Mesenchymal stem cell (in vitro differentiated cells and primary cell): ENCODE data around the gene ITGA11.

Experiments
- DNase-seq: peaks from one replicate; pipeline ENCODE4 v3.0.0-alpha.2; 2013
- H2AFZ ChIP-seq: one replicate; pipeline ENCODE4 v1.6.1; 2013; ENCODE audit warnings: low read depth, mild to moderate bottlenecking, control low read depth, inconsistent platforms, low read length, moderate library complexity
- H2AK5ac ChIP-seq: 2 replicates; pipeline ENCODE4 v1.6.1; 2013; ENCODE audit warnings: low read length, moderate library complexity, mild to moderate bottlenecking, inconsistent platforms; ENCODE audit not compliant: severe bottlenecking
- H2BK120ac ChIP-seq: one replicate; pipeline ENCODE4 v1.6.1; 2013; ENCODE audit warnings: low read depth, mild to moderate bottlenecking, inconsistent platforms, low read length, moderate library complexity
- H2BK12ac ChIP-seq, 2 experiments: one replicate each; pipeline ENCODE4 v1.6.1; 2013; ENCODE audit warnings: inconsistent platforms in 2 of 2, low read length in 2 of 2, mild to moderate bottlenecking in 2 of 2, moderate library complexity in 2 of 2, control low read depth in 1 of 2
- H2BK15ac ChIP-seq: one replicate; pipeline ENCODE4 v1.6.1; 2013; ENCODE audit warnings: mild to moderate bottlenecking, low read depth, inconsistent platforms; ENCODE audit not compliant: poor library complexity, severe bottlenecking
- H2BK5ac ChIP-seq: 2 replicates; pipeline ENCODE4 v1.6.1; 2013; ENCODE audit warnings: low read depth, mild to moderate bottlenecking, low read length, control low read depth, inconsistent platforms; ENCODE audit not compliant: poor library complexity, severe bottlenecking
- H3K14ac ChIP-seq, 2 experiments: one replicate each; pipeline ENCODE4 v1.6.1; 2013; ENCODE audit warnings: inconsistent platforms in 2 of 2, low read length in 2 of 2, control low read depth in 1 of 2, mild to moderate bottlenecking in 1 of 2, moderate library complexity in 1 of 2
- H3K18ac ChIP-seq, 2 experiments: one replicate each; pipeline ENCODE4 v1.6.1; 2013; ENCODE audit warnings: inconsistent platforms in 2 of 2, low read length in 2 of 2, control low read depth in 1 of 2, low read depth in 1 of 2, mild to moderate bottlenecking in 1 of 2
- H3K23ac ChIP-seq, 2 experiments: one replicate each; pipeline ENCODE4 v1.6.1; 2013; ENCODE audit warnings: inconsistent platforms in 2 of 2, low read length in 2 of 2, mild to moderate bottlenecking in 2 of 2, moderate library complexity in 2 of 2, control low read depth in 1 of 2
- H3K27ac ChIP-seq: 2 replicates; pipeline ENCODE4 v1.5.1; 2013; ENCODE audit warnings: mild to moderate bottlenecking, moderate library complexity, low read length, control low read depth, inconsistent platforms; ENCODE audit not compliant: poor library complexity, severe bottlenecking
- H3K27me3 ChIP-seq, 2 experiments: 2 replicates each; pipeline versions ENCODE4 v1.6.1 to v1.7.0; 2013; ENCODE audit warnings: low read length in 2 of 2, mild to moderate bottlenecking in 2 of 2, moderate library complexity in 2 of 2, control low read depth in 1 of 2, inconsistent platforms in 1 of 2; ENCODE audit not compliant: control insufficient read depth in 1 of 2, insufficient read depth in 1 of 2
- H3K36me3 ChIP-seq, 2 experiments: 2 replicates each; pipeline versions ENCODE4 v1.6.1 to v1.7.0; 2013; ENCODE audit warnings: low read length in 2 of 2, control low read depth in 1 of 2, inconsistent platforms in 1 of 2, low read depth in 1 of 2, mild to moderate bottlenecking in 1 of 2; ENCODE audit not compliant: insufficient read depth in 2 of 2, control insufficient read depth in 1 of 2
- H3K4ac ChIP-seq, 2 experiments: one replicate each; pipeline ENCODE4 v1.6.1; 2013; ENCODE audit warnings: inconsistent platforms in 2 of 2, low read length in 2 of 2, mild to moderate bottlenecking in 2 of 2, moderate library complexity in 2 of 2, control low read depth in 1 of 2, low read depth in 1 of 2
- H3K4me1 ChIP-seq: 2 replicates; pipeline ENCODE4 v1.6.1; 2013; ENCODE audit warnings: low read depth, low read length, control low read depth; ENCODE audit not compliant: control insufficient read depth, insufficient read depth
- H3K4me2 ChIP-seq: 2 replicates; pipeline ENCODE4 v1.6.1; 2013; ENCODE audit warnings: low read length, mild to moderate bottlenecking, inconsistent platforms; ENCODE audit not compliant: poor library complexity, severe bottlenecking
- H3K4me3 ChIP-seq, 2 experiments: 2 replicates each; pipeline versions ENCODE4 v1.5.1 to v1.7.0; 2013; ENCODE audit warnings: low read length in 2 of 2, mild to moderate bottlenecking in 2 of 2, control low read depth in 1 of 2, low read depth in 1 of 2; ENCODE audit not compliant: insufficient read depth in 1 of 2
- H3K79me1 ChIP-seq: replicated peaks from 2 replicates; pipeline ENCODE4 v1.6.1; 2013; ENCODE audit warnings: mild to moderate bottlenecking, control low read depth, low read length, inconsistent platforms; ENCODE audit not compliant: poor library complexity, severe bottlenecking
- H3K9ac ChIP-seq: 2 replicates; pipeline ENCODE4 v1.7.0; 2013; ENCODE audit warnings: mild to moderate bottlenecking, low read length, moderate library complexity
- H3K9me3 ChIP-seq: 2 replicates; pipeline ENCODE4 v1.7.0; 2013; ENCODE audit warnings: mild to moderate bottlenecking, low read length; ENCODE audit not compliant: control insufficient read depth
- H4K8ac ChIP-seq: one replicate; pipeline ENCODE4 v1.6.1; 2013; ENCODE audit warnings: inconsistent platforms, mild to moderate bottlenecking, low read length, moderate library complexity
- H4K91ac ChIP-seq: one replicate; pipeline ENCODE4 v1.6.1; 2013; ENCODE audit warnings: mild to moderate bottlenecking, low read length, inconsistent platforms
- WGBS: methylation state at CpG from one replicate; pipeline ENCODE4 v1.1.7; 2013; ENCODE audit warnings: mixed read lengths; 5-methylcytosine and 5-hydroxymethylcytosine counted together

Gene ITGA11

GRCh38 chr15:68318931-68319909 lies 112.7 kb downstream of the ITGA11 start:
- 98% methylated on average over 18 of the region's 18 CpGs for WGBS
- no peak overlapping the region for H3K4me2 ChIP-seq
- H3K4me1 ChIP-seq = peaks cover 27% of the 10 kb centered on the region
- H3K23ac ChIP-seq = no peak overlapping the region
- H3K79me1 ChIP-seq = peaks cover 4% of the 10 kb centered on the region
- no peak overlapping the region for H2BK120ac ChIP-seq
- no peak overlapping the region for H3K9ac ChIP-seq
- no peaks in the 10 kb centered on the region for H3K9me3 ChIP-seq
- H3K4me3 ChIP-seq = no peak overlapping the region
- H2AK5ac ChIP-seq = no peak overlapping the region
- no peak overlapping the region for H4K91ac ChIP-seq
- H3K4ac ChIP-seq = no peak overlapping the region
- H4K8ac ChIP-seq = no peak overlapping the region
- no peak overlapping the region for H2BK12ac ChIP-seq
- H2BK15ac ChIP-seq = no peak overlapping the region
- H2AFZ ChIP-seq = no peak overlapping the region
- peaks cover 0 to 18% of the 10 kb centered on the region in 2 experiments for H3K27me3 ChIP-seq
- no peak overlapping the region for H3K14ac ChIP-seq
- no peak overlapping the region for H2BK5ac ChIP-seq
- H3K36me3 ChIP-seq = peaks cover 0 to 89% of the 10 kb centered on the region in 2 experiments
- H3K18ac ChIP-seq = no peak overlapping the region
- DNase-seq = no peak
- no peak overlapping the region for H3K27ac ChIP-seq

DNA sequence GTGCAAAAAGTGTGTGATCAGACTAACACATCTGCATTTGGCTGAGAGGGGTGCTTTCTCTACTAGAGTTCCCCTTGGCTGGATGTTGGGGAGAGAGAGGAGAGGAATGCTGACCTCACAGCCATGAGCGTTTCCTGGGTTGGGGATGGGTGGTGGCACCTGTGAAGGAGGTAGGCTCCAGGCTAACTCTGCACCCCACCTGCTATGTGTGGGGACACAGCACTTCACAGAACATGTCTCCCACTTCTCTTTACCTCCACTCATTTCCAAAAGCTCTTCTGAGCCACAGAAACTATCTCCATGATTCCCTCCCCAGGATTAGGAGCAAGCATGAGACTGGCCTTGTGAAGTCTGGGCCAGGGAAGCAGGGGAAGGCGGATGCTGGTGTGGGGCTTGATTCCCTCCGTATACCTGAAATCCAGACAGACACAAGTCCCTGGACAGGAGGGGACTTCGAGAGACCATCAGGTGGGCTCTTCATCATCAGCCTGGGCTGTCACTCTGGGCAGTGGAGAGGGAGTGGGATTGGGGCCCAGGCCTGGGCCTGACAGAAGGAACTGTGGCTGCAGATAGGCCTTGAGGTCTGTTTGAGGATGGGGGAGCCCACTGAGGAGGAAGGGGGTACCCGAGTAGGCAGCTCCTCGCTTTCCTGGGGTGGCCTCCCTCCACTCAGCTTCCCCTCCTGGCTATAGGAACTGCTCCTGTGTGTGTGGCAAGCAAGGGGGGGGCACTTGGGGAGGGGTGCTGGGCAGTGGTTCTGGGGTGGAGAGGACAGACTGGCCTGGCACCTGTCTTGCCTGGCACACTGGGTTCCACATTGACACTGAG lies 113.7 kb downstream of the ITGA11 start:
- no peak overlapping the region for H3K14ac ChIP-seq
- H3K4me1 ChIP-seq = peaks cover 34% of the 10 kb centered on the region
- H2BK120ac ChIP-seq = no peak overlapping the region
- no peak overlapping the region for H3K18ac ChIP-seq
- no peak overlapping the region for H2BK5ac ChIP-seq
- 94% methylated on average over 3 of the region's 6 CpGs for WGBS
- no peak overlapping the region for H3K4me3 ChIP-seq
- H3K4ac ChIP-seq = no peak overlapping the region
- DNase-seq = no peak
- no peak overlapping the region for H4K8ac ChIP-seq
- H3K9me3 ChIP-seq = no peaks in the 10 kb centered on the region
- no peak overlapping the region for H2BK15ac ChIP-seq
- no peak overlapping the region for H3K9ac ChIP-seq
- peaks cover 0 to 16% of the 10 kb centered on the region in 2 experiments for H3K27me3 ChIP-seq
- no peak overlapping the region for H2BK12ac ChIP-seq
- H3K27ac ChIP-seq = no peak overlapping the region
- no peak overlapping the region for H2AK5ac ChIP-seq
- H3K79me1 ChIP-seq = peaks cover 7% of the 10 kb centered on the region
- peaks cover 0 to 90% of the 10 kb centered on the region in 2 experiments for H3K36me3 ChIP-seq
- no peak overlapping the region for H3K4me2 ChIP-seq
- H3K23ac ChIP-seq = no peak overlapping the region
- no peak overlapping the region for H2AFZ ChIP-seq
- H4K91ac ChIP-seq = no peak overlapping the region

DNA sequence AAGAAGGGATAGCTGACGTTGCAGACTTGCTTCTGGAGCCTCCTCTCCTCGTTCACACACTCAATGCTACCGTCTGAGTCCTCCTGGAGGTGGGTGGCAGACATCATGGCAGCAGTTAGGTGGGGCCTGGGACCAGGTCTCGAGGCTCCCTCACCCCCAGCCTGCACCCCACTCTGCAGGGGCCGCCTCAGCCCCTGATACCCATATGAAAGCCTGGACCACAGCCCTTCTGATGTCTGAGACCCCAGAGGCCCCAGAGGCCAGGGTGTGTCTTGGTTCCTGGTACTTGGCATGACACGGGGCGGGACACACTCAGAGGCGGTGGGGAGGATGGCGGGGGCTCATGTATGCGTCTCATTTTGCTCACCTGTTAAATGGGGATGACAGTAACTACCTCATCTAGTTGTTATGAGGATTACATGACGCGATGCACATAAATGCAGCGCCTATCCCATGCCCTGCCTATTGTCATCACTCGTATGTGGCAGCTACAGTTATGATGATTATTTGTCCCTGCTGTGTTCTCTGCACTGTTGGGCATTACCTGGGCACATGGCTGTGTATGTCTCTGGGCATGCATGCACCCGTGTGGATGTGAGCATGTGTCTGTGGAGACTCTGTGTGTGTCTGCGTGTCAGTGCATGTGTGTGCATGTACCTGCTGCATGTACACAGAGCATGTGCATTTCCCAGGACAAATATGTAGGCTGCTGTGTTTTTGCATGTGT lies 114.5 kb downstream of the ITGA11 start:
- Histone ChIP-seq H2AK5ac (no peak overlapping the region), H3K79me1 (peaks cover 7% of the 10 kb centered on the region), H3K4me3 (no peak overlapping the region), H3K27ac (no peak overlapping the region), H3K27me3 (peaks cover 0 to 12% of the 10 kb centered on the region in 2 experiments), H3K4me2 (no peak overlapping the region), H2BK120ac (no peak overlapping the region), H4K91ac (no peak overlapping the region), H3K4me1 (peaks cover 42% of the 10 kb centered on the region), H3K4ac (no peak overlapping the region), H3K9ac (no peak overlapping the region), H2BK15ac (no peak overlapping the region), H2AFZ (no peak overlapping the region), H3K9me3 (no peaks in the 10 kb centered on the region), H2BK5ac (no peak overlapping the region), H4K8ac (no peak overlapping the region), H3K36me3 (peaks cover 0 to 91% of the 10 kb centered on the region in 2 experiments), H2BK12ac (no peak overlapping the region), H3K23ac (no peak overlapping the region), H3K18ac (no peak overlapping the region), H3K14ac (no peak overlapping the region)
- no peak for DNase-seq
- WGBS = 94% methylated on average over 15 of the region's 16 CpGs
